HG03039 (cell line): ENCODE results near the gene RPL23.
A peak's percentile ranks its signal among the peaks of the same experiment; 100 is the strongest.

Experiments
- ATAC-seq: cut with Tn5 transposase; IDR thresholded peaks from one replicate; pipeline ENCODE4 v1.9.1; 2021; ENCODE audit warnings: mild to moderate bottlenecking, moderate library complexity; ENCODE audit not compliant: unreplicated experiment

RPL23 gene

DNA sequence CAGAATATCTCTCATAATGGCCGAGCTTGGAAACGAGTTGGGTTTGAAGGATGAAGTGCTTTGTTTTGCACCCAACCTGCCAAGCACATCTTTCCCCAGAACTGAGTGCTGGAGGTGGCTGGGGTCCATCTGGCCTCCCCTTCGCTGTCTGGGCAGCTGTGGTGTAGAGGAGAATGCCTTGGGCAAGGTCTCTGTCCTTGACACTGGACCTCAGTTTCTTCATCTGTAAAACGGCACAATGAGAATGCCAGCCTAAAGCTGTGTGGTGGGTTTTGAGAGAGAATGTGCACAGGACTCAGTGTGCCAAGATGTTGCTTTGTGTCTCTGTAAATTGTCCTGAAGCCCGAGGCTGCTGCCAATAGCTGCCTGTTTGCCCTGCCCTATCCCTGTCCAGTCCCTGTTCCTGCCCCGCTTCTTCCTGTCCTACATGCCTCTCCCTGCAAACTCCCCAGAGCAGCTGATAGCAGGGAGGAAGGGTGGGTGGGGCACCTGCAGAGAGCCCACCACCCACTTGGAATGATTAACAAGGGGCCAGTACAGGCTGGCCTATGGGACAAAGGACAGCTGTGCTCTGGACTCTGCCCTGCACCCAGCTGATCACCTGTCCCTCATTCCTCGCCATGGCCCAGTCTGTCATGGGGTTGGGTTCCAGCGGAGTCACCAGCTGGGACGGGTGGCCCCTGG lies 31.7 kb upstream of the RPL23 start:
- ATAC-seq, result no peak

DNA sequence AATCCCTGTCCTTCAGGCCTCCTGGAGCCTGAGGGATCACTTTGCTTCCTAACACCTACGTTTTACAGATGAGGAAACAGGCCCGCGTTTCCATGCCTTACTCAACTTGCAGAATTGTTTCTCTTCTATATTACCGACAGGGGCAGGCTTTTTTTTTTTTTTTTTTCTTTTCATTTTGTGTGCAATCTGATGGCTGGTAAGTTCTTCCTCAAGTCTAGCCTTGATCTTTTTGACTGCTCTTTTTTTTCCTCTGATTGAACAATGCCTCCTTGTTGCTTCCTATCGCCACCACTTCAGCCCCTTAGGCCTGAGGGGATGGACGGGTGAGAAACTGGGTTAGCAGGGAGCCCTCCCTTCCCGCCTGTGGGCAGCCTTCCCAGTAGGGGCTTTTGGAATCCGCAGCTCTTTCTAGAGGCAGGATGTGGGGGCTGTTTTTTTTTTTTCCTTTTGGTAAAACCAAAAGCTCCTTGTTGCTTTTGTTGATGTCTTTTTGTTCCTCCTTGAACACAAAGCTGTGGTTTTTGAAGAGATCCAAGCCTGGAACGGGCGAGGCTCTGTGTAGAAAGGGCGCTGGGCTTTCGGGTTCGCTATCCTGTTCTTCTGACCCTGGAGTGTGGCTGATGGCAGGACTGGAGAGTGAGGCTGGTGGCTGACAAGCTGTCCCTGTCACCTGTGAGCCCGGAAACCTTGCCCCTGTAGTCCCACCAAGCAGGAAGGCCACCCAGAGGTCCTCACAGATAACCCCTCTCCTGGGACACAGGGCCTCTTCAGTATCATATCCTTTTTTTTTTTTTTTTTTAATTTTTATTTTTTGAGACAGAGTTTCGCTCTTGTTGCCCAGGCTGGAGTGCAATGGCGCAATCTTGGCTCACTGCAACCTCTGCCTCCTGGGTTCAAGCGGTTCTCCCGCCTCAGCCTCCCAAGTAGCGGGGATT lies 30.3 kb upstream of the RPL23 start:
- no peak for ATAC-seq

DNA sequence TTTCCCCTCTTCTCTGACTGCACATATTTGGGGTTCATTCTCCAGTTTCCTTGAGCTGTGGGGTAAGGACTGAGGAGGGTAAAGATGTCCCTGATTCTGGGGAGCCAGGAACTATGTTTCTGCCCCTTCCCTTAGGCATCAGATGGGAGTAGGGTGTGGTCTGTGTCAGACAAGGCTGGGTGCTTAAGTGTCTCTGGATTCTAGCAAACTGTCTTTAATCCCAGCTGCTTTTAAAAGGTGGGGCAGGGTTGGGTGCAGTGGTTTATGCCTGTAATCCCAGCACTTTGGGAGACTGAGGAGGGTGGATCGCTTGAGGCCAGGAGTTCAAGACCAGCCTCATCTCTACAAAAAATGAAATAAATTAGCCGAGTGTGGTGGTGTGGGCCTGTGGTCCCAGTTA lies 29.3 kb upstream of the RPL23 start:
- ATAC-seq, result no peak

DNA sequence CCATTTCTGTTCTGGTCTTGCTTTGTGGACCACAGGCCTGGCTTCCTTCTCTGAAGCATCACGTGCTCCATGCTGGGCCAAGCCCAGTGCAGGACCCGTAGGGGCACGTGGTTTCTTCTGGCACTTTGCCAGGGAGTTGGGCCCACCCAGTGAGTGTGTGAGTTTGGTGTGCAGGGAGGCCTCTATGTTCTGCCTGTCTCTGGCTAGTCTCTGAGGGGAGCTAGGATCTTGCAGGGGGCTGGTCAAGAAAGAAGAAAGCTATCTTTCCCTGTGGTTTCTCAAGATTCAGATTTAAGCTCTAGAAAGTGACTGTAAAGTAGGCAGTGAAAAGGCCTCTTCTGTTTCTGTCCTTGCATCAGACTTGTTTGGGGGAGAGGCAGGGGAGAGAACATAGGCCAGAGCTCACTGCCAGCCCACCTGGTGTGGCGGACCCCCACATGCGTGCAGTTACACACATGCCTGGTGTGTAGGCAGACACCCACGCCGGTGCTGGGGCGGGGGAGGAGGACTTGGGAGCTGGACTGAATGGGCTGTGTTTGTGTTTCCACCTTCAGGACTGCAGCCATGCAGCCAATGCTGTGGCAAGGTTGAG lies 28.2 kb upstream of the RPL23 start:
- no peak for ATAC-seq

DNA sequence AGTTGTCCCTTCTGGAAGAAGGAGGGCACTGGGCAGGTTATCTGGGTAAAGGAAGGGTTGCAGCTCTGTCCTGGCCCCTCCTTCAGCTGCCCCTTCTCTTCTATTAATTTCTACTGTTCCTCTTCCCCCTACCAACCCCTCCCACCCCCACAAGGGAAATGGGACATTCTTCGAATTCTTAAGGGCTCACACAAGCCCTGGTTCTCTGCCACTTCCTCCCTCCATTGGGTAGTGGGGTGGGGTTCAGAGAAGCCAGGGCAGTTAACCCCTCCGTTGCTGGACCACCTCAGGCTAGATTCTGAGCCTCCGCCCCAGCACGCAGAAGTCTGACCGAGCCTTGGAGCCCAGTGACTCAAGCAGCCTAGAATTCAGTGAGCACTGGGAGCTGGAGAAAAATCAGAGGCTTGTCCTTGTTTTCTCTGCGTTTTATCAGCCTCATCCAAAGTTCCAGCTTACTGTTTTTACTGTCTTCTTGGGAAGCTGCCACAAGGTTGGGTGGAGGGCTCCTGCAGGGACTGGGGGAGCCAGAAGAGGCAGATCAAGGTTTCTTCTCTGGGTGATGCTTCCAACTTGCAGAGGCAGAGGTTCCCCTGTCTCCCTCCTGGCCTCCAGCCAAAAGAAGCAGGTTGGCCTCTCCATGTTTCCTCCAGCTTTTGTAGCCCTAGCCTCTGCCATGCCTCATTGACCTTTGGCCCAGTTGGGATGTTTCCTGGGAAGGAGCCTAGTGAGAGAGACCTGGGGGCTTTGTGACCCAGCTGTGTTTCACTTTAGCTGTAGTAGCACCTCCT lies 26.6 kb upstream of the RPL23 start:
- no peak for ATAC-seq

DNA sequence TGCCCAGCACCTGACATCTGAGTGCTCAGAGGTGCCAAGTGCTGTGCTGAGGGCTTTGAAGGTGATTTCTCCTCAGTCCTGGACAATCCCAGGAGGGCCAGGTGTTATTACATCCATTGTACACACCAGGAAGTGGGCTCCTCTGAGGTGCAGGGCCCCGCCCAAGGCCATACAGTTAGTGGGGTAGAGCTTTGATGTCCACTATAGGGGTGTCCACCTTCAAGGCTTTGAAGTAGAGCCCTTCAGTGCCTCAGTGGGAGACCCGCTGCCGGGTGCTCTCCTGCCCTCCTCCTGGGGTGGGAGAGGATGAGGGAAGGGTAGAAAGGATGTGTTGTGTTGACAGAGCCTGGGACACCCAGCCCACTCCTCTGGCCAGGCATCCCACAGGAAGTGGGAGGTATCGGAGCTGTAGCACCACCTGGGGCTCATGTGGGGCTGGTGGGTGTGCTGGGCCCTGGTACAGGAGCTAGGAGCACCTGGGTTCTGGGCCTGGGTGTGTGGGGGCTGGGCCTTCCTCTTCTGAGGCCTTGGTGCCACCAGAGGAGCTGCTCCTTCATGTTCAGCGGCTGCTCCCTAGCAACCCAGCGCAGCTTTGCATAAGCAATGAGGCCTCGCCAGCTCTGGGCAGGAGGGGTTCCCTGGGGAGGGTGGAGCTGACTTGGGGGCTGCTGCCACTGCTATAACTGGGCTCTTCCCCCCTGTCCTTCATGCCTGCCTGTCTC lies 23.8 kb upstream of the RPL23 start:
- ATAC-seq, result no peak

DNA sequence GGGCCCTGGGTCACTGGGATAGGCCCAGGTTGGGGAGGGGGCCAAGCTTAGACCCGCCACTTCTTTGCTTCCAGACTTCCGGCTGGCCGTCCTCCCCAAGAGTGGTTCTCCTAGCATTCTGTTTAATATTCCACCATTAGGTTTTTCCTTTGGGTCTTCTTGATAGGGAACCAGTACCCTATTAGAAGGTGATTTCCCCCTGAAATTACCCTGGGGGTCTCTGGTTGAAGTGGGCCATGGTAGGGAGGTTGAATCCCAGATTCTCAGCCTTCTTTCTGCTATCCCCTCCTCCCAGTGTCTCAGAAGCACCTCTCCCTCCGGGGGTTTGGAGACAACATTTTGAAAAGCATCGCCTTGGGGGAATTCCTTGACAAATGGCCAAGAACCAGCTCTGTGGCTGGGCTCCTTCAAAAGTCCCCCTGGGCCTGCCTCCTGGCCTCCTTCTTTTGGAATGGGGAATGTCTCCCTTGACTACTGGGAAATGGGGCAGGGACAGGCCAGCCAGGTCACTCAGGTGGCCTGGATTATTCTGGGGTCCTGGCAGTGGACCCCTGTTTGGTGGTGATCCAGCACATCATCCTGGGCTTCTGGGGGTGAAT lies 22.1 kb upstream of the RPL23 start:
- ATAC-seq, result no peak

DNA sequence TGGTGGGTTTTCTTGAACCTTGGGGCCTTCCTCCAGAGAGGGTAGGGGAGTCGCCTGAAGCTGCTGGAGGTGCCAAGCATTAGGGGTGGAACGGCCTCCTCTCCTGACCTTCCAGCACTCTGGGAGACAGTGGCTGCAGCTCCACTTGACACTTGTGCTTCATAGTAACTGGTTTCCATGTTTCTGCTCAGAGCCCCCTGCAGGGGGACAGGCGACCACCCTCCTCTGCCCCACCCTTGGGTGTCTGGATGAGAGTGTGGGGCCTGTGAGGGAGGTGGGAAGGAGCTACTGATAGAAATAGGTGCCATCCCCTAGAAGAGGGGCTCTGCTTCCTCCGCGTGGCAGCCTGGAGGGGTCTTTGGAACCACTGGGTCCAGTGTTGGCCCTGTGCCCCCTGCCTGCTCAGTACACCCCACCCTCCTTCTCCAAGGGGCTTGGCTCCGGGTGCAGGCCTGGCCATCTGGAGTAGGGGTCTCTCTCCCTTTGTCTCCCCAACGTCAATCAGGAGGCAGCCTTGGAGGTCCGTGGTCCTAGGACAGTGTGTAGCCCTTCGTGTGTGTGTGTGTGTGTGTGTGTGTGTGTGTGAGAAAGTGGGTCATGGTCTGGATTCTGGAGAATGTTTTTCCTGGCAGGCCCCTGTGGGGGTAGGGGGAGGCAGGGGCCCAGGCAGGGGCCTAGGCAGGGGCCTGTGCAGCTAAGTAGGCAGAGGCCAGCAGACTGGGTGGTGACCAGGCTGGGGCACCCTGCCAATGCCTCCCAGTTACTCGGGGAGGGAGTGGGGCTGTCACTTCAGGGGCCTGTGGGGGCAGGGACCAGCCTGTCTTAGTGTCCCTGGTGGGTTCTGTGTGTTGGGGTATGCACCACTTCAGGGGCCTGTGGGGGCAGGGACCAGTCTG lies 21.2 kb upstream of the RPL23 start:
- no peak for ATAC-seq

DNA sequence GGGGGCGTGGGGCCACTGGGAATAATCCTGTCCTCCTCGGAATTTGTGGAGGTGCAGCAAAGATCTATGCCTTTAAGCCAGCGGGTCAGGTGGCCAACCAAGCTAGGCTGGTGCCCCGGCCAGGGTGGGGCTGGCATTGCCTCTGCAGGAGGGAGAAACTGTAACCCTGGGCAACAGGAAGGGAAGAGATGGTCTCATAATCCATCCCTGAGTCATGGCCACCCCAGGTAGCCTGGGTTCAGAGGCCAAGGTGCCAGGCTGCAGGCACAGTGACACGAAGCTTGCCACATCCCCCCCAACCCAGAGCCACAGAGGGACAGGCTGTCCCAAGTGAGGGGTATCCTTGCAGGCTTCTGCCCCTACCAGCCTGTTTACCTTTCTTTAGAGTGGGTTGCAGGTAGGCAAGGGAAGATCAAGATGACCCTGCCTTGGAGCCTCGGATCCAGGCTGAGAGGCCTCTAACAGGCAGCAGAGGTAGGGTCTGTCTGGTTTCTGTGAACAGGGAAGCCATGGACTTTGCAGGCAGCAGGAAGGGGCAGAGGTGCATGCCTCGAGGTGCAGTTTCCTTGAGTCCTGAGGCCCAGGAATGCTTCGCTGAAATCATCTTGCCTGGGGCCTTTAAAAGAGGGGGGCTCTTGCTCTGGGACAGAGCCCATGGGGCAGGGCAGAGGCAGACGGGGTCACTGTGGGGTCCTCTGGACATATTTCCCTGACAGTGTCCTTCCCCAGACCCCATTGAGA lies 20.3 kb upstream of the RPL23 start:
- ATAC-seq, result no peak

DNA sequence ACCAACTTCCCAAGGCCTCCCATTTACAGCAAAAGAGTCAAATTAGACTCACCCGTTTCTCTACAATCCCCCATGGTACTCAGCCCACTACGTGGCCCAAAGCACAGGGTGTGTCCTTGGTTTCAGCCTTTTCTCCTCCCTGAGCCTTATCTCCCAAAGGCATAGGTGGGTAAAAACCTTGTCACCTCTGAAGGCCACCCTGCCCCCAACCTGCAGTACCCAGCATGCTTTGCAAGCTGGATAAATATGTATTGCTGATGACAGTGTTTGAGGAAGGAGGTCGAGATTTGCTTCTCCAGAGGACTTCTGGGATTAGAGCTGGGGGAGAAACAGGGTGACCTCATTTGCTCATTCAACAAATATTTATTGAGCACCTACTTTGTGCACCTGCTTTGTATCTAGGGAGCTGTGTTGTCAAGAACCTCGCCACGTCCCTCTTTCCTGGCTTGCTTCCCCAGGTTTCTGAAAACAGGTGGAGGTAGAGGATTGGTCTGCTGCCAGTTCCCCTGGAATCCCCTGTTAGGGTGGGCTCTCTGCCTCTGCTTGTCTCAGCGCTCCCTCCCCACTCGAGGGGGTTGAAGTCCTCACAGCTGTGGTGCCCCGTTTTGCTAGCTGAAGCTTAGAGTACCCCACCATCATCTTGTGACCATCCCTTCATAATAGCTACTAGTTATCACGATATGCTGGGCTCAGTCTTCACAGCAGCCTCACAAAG lies 19.3 kb upstream of the RPL23 start:
- ATAC-seq, result no peak

DNA sequence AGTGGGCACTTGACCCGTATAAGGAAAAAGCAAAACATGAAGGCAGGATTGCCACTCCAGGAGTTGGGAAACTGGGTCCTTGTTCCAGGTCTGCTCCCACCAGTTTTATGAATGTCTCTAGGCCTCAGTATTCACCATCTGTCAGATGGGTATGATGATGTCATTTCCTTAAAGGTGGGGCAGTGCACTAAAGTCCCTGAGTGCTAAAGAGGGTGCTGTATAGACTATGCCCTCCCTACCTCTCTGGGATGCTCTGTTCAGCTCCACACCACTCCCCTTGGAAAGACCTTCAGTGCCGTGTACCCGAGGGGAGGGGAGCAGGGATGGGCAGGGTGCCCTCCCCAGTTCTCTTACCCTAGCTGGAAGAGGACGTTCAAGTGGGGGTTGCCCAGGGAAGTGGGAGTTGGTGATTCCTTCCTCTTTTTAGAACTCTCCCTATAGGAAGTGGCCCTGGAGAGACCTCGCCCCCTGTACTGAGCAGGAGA lies 18.5 kb upstream of the RPL23 start:
- no peak for ATAC-seq

DNA sequence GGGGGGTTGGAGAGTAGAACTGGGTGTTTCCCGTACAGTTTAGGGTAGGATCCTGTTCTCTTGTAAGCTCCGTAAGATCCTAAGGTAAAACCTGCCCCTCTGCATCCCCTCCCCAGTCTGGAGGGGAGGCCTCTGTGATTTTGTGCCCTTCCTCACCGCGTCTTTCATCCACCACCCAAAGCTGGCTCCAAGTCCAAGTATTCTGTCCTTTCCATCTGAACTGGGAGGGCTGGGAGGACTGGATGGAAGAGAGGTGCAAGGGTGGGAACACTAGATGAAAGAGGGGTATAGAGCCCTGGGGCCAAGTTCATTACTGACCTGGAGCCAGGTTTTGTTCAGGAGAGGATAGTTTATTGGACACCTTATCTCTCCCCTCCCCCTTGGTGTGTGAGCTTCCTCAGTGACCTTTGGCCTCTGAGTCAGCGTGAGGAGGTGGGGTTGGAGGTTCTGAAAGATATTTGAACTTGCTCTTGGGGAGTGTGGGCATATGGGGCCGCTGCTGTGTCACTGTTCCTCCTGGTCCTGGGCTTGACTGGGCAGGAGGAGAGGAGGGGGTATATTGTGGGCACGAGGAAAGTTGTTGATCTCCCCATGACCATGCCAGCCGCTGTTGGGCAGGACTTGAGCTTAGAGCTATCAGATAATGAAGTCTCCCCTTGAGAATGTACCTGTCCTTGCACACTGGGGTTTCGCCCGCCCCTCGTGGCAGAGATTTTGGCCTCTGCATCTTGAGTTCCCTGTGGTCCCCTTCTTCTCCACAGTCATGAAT lies 17.9 kb upstream of the RPL23 start:
- no peak for ATAC-seq

DNA sequence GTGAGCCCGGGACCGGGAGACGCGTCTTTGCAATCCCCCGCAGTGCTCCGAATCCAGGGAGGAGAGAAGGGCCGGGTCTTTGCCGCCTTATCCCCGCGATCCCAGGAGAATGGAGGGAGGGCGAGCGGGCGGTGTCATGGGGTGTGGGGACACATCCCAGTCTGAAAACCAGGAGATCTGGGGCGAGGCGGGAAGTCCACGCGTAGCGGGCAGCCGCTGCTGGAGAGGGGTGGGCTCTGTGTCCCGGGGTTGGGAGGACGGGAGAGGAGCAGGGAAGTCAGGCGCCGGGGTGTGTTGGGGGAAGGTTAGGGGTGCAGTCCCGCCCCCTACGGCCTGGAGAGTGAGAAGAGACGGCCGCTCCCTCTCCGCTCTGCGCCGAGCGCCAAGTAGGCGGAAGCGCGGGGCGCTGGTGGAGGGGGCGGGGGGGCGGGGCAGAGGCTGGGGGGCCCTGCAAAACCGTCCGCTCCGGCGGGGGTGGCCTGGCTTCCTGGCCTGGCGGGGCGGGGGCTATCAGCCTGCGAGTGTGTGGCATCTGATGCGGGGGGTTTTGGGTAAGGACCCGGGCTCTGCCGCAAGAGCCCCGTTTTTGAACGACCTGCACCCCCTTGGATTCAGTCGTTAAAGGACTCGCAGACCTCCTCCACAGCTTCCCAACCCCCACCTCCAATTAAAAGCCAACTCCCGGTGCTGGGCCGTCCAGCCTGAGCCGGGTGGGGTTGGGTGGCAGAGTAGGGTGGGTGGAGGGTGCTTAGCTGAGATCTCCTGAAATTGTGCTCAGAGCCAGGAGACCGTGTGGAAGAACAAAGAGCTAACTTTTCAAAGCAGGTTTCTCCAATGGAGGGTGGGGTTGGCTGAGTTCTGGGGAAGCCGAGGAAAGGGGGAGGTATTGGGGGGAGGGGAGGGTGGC lies 17.0 kb upstream of the RPL23 start:
- ATAC-seq, result no peak

DNA sequence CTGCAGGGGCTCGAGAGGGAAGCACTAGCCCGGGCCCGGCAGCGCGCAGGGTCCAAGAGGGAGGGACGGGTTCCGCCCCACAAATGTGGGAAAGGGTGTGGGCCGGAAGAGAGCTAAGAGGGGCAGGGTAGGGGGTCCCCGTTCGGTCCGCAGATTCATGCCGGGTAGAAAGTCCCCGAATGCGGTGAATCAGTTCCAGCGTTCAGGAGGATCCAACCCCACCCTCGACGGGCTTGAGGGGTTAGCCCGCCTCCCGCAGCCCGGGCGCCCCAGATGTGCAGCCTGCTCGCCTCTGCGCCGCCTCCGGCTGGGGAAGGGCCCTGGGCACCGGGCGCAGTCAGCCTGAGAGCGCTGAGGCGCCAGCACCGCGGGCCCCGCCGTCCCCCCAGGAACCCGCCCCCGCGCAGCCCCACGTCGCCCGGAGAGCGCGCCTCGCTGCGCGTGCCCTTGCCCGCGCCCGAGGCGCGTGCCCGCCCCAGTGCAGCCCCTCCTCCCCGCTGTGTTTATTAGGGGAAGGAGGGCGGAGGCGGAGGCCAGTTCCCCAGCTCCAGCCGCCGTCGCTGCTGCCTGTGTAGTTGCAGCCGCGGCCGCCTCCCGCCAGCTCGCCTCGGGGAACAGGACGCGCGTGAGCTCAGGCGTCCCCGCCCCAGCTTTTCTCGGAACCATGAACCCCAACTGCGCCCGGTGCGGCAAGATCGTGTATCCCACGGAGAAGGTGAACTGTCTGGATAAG lies 16.2 kb upstream of the RPL23 start, which contains the start of gene LASP1:
Gene LASP1 (plus strand): TSS at position 533 of the 733 bp plus-strand sequence. CDS start 132 bp downstream, at position 665.
- ATAC-seq, result peak; percentile 37
